ENCODE results near the gene OCIAD1.

The OCIAD1 gene

DNA sequence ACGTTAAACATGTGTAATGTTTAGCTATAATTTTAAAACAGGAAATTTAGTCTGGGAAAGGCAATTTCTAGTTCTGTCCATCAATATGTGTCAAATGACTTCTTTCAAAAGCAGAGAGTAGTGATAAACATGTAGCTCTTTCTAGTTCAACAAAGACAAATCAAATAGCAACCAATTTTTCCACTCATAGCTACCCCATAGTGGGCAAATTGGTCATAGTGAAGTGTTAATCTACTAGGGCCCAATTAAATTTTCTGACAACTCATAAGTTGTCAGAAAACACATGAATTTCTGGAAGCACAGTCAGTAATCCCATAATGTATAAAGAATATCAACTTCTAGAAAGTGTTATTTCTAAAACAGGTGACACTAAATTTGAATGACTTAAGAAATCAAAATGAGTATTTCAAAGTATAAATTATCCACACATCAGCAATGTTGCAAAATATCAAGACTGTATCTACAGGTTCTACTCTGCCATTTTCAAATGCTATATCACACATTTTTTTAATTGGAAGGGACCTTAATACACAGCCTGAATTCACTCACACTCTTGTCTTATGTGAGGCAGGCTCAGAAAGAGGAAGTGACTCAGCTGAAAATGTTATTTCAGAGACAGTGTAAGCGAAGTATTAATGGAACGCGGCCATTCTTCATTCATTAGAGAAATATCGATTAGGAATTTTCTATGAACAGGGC lies 68.0 kb downstream of the OCIAD1 start:
- DNase-seq = no peak

DNA sequence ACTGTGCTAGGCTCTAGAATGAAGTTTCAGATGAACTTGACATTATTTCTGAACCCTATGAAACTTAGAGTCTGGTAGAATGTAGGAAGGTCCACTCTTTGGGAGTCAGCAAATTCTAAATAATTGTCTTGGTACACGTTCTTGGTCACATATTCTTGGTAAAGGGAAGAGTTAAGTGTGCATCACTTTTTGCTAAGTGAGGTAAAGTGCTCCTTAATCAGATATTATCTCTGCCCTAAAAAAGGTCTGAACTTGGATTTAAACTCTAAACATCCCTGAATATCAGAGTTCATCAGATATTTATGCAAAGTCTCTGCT lies 68.5 kb downstream of the OCIAD1 start:
- DNase-seq = no peak

DNA sequence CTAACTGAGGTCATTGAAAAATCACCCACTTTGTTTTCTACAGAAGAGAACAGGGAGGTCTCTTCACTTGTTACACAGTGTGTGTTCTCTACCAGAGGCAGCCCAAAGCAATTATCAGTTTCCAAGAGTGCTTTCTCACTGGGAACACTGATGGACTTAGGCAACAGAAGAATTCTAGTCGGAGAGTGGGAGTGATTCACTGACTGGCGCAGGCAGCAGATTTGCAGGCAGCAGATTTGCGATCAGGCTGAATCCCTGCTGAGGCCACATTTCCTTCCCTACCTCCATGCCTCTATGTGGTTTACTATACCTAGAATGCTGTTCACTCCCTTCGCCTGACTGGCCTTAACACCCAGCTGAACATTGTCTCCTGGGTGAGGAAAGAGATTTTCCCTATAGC lies 69.1 kb downstream of the OCIAD1 start:
- DNase-seq = no peak

DNA sequence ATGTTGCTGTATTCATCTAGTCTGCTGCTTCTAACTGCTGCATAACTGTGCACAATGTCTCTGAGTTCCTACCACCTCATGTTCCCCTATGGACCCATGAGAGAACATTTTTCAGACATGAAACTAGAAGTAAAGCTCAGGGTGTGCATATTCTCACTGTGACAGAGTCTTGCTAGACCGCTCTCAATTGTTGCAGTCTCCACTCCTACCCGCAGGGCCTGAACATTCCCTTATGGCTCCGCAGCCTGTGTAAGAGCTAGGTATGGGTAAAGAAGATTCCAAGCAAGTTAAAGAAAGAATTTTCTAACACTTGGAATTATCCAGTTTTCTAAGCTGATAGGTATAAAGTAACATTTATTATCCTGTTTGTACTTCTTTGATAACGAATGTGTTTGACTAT lies 70.3 kb downstream of the OCIAD1 start:
- no peak for DNase-seq

DNA sequence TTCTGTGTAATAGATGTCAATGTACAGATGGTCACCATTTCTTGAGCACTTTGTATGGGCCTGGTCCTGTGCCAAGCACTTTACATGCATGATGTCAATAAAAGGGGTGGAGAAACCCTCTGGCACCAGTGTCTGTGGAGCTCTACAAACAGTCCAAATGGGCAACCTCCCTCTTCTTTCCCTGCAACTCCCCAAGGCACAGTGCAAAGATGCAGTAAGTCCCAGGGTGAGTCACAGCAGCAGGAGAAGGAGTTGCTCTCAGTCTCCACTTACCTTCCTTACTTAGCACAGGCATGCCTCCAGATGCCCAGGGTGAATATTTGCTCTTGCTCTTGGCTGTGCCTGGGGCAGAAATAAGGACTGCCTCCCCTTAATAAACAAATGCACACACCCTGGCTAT lies 71.4 kb downstream of the OCIAD1 start:
- no peak for DNase-seq

DNA sequence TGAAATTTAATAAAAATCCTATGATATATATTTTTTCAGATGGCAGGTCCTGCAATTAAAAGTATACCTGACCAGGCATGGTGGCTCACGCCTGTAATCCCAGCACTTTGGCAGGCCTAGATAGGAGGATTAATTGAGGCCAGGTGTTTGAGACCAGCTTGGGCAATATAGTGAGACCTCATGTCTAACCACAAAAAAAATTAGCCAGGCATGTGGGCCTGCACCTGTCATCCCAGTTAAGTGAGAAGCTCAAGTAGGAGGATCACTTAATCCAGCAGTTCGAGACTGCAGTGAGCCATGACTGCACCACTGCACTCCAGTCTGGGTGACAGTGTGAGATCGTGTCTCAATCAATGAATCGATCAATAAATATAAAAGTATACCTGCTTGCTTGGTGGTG lies 73.2 kb downstream of the OCIAD1 start:
- DNase-seq = no peak

DNA sequence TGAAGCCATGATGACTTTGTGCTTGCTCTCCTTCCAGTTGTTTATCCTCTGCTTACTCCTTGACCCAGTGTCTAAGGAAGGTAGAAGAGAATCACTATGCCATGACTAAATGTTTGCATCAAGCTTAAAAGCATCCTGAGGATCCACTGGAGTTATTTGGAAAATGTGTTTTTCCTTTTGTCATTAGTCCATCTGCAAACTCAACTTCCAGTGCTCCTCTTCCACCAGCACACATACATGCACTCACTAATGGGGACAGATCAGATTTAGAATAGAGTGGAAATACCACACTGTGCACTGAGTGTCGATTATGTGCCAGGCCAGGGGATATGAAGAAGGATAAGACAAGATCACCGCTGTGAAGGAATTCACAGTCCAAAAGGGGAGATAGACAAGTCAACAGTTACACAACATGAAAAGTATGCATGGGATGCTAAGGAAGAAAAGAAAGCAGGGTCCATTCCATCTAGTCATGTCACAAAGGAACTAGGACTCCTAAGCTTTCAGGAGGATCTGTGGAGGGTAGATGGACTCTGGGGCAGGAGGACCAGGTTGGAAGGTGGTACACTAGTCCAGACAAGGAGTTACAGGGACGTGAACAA lies 73.8 kb downstream of the OCIAD1 start:
- no peak for DNase-seq

DNA sequence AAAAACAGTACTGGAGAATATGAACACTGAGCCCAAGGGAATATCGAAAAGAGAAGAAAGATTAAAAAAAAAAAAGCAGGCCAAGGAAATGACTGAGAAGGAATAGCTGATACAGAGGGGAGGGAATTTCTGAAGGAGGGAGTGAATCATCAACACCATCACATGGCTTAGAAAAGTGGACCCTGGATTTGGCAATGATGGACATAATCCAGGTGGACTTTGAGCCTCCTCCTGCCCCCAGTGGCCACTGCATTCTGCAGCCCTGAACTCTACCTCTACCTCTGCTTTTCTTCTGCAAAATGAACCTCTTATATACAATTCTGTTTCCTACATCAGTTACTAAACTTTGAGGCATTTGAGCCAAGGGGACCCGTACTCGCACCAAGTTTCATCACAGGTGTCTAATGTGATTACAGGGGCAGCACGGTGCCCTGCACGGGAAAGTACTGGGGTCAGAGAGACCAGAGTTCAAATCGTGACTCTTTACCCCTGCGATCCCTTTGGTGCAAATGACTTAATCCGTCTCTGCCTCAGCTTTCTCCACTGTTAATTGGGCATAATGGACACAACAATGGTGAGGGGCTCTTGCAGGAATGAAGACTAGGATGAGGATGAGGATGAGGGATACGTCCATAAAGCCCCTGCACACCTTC lies 74.6 kb downstream of the OCIAD1 start:
- no peak for DNase-seq

DNA sequence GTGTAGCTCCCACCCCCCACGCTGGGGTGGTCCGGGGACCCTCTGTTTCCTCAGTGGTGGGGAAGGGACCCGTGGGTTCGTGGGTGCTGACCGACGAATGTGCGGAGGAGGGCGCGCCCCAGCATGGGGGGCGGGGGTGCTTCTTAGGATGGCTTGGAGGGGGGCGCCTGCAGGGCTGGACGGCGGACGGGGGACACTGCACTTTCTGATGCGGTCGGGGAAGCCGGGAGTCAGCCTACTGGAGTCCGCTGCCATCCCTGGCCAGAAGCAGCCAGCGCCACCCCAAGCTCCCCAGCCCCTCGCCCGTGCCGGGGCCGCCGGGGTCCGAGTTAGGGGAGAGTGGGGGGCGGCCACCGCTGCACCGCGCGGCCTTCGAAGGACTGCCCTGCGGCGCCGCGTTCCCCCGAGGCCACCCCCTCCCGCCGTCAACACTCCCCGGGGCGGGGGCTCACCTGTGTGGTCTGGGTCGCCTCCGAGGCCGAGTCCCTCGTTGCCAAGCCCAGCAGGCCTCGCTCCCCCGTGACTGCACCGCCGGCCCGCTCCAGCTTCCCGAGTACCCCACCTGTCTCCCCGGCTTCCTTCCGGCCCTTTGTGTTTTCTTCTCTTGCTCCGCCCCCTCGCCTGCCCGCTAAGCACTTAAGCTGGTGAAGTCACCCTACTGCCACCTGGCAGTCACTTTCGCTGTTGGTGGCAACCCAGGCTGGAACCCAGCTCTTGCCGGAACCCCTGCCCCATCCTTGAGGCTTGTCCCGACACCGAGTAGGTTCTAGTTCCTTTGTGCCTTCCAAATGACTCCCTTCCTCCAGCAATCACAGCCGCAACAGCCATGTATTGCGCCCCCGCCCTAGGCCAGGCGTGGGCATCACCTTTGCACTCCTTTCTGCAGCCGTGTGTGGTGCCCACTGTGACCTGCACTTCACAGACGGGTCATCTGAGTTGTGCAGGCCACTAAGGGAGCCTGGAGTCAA lies 75.6 kb downstream of the OCIAD1 start, which contains the start of gene OCIAD2:
Gene OCIAD2, minus strand, starts transcription at position 569 of the 968 bp plus-strand sequence. CDS start 2,225 bp downstream, outside the sequence.
- peak; percentile 84 for DNase-seq

DNA sequence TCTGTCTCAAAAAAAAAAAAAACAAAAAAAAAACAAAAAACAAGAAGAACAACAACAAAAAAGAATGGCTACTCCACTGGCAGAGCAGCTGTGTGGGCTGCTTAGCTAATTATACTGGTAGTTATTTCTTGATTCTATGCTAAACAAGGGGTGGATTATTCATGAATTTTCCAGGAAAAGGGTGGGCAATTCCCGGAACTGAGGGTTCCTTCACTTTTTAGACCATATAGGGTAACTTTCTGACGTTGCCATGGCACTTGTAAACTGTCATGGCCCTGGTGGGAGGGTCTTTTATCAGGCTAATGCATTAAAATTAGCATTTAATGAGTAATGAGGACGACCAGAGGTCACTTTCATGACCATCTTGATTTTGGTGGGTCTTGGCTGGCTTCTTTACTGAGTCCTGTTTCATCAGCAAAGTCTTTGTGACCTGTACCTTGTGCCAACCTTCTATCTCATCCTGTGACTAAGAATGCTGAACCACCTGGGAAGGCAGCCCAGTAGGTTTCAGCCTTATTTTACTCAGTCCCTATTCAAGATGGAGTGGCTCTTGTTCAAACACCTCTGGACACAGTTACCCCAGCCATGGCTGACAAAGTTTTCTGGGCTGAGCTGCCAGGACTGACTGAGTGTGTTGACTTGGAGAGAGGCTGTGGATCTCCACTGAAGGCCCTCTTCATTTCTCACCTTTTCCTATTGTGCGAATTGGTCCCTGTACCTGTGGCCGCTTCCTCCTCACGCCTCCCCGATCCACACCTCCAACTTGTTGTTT lies 77.0 kb downstream of the OCIAD1 start:
- no peak for DNase-seq

DNA sequence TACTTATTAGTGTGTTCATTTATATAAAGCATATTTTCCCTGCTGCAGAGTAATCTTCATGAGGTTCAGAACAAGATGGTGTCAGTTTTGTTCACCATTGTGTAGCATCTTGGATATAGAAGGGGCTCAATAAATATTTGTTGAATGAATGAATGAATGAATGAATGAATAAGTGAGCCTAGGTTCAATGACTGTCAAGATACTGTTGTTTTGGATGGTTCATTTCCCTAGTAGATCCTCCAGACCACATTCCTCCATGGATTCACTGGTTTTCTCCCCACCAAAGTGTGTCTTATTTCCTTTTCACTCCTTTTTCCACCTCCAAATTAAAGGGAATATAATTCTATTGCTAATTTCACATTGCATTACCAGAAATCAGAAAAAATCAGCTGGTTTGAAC lies 77.8 kb downstream of the OCIAD1 start:
- DNase-seq = no peak

DNA sequence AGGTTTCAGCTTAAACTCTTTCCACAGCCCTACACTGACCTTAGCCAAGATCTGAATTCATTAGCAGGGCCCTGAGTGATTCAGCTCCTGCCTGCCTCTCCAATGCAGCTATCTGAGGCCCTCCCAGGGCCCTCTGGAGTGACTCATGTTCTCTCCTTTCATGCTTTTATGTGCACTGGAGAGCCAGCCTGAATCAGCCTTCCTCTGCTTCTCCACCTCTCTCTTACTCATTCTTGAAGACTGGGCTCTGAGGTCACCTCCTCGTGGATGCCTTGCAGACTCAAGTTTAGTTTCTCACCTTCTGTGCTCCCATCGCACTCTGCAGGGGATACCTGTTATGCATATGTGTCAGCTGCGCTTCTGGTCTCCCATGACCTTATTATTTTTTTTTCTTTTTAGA lies 78.8 kb downstream of the OCIAD1 start:
- no peak for DNase-seq

DNA sequence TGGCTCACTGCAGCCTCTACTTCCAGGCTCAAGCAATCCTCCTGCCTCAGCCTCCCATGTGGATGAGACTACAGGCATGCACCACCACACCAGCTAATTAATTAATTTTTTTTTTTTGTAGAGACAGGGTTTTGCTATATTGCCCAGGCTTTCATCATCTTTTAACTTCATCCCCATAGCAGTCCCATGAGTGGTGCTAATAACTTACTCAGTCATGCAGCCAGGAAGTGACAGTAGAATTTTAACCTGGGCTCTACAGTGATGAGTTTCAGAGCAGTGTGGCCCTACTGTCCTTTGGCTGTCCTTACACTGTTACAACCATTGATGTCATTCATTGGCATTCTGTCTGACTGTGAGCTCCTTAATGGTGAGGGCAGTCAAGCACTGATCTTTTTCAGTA lies 79.6 kb downstream of the OCIAD1 start:
- no peak for DNase-seq
